Osteoblast (primary cell): ENCODE measurements around the gene MDM4. TPM values are rescaled to one million over a fixed set of nuclear protein-coding genes. Genes with fewer than 3 reads are reported as not detected.

ENCODE experiments used
- DNase-seq: peaks from one replicate; pipeline ENCODE4 v3.0.0; 2011; ENCODE audit warnings: low spot score, mixed read lengths; ENCODE audit not compliant: insufficient read length; ENCODE audit errors: missing footprints
- H2AFZ ChIP-seq: 2 replicates; pipeline ENCODE4 v1.6.0; 2011; ENCODE audit warnings: mild to moderate bottlenecking, low read length
- H3K27ac ChIP-seq: 2 replicates; pipeline ENCODE4 v1.5.1; 2011; ENCODE audit warnings: mild to moderate bottlenecking, low read depth, low read length, moderate library complexity
- H3K27me3 ChIP-seq: 2 replicates; pipeline ENCODE4 v1.6.0; 2012; ENCODE audit warnings: mild to moderate bottlenecking, control low read depth, inconsistent platforms, low read length, moderate library complexity; ENCODE audit not compliant: insufficient read depth
- H3K36me3 ChIP-seq: 2 replicates; pipeline ENCODE4 v1.5.1; 2011; ENCODE audit warnings: mild to moderate bottlenecking, low read length, control low read depth, moderate library complexity; ENCODE audit not compliant: insufficient read depth
- H3K4me1 ChIP-seq: 2 replicates; pipeline ENCODE4 v1.5.1; 2011; ENCODE audit warnings: mild to moderate bottlenecking, low read length, control low read depth, moderate library complexity; ENCODE audit not compliant: insufficient read depth
- H3K4me2 ChIP-seq: 2 replicates; pipeline ENCODE4 v1.6.0; 2011; ENCODE audit warnings: mild to moderate bottlenecking, low read length; ENCODE audit not compliant: insufficient read depth
- H3K4me3 ChIP-seq: fragments of 200-600 bp; sonication (generic); 3 replicates; pipeline ENCODE4 v1.5.1; 2012; ENCODE audit warnings: mild to moderate bottlenecking, low read length, inconsistent platforms; ENCODE audit not compliant: insufficient read depth
- H3K79me2 ChIP-seq: 2 replicates; pipeline ENCODE4 v1.6.0; 2012; ENCODE audit warnings: mild to moderate bottlenecking, low read length, control low read depth, inconsistent platforms; ENCODE audit not compliant: insufficient read depth
- H3K9me3 ChIP-seq: 2 replicates; pipeline ENCODE4 v1.5.1; 2011; ENCODE audit warnings: low read depth, low read length, control low read depth
- H4K20me1 ChIP-seq: 2 replicates; pipeline ENCODE4 v1.6.0; 2012; ENCODE audit warnings: mild to moderate bottlenecking, low read length, control low read depth; ENCODE audit not compliant: insufficient read depth
- CTCF ChIP-seq: IDR thresholded peaks from 2 replicates; pipeline ENCODE4 v1.5.1; 2011; ENCODE audit warnings: mild to moderate bottlenecking, low read depth, low read length, moderate library complexity; ENCODE audit errors: extremely low read depth
- total RNA-seq: library from RNA; depleted of rRNA; stranded (reverse); fragments of >200 nt; gene quantifications from 2 replicates; pipeline ENCODE4 v1.2.3, GENCODE V29; 2012

MDM4 gene
- 40.2 and 47.7 TPM in 2 replicates for total RNA-seq

GRCh38 chr1:204516180-204516879, at the start of gene MDM4:
Gene MDM4, plus strand, starts transcription at chr1:204516406. Its CDS starts 9,113 bp downstream, at chr1:204525519.
- Histone ChIP-seq H3K27me3 (no peaks in the 10 kb centered on the region), H2AFZ (peak within 1 kb of the TSS; percentile 98), H3K9me3 (no peaks in the 10 kb centered on the region), H3K4me1 (peaks cover 21% of the 10 kb centered on the region), H3K36me3 (peaks cover 15% of the 10 kb centered on the region), H3K27ac (peak within 1 kb of the TSS; percentile 88), H4K20me1 (peaks cover 24% of the 10 kb centered on the region), H3K79me2 (peaks cover 50% of the 10 kb centered on the region), H3K4me2 (peak within 1 kb of the TSS; percentile 85), H3K4me3 (peak within 1 kb of the TSS; percentile 100)
- peak; percentile 95 for DNase-seq
- TF ChIP-seq CTCF = no peak

- no peaks in the 10 kb centered on the region for H3K79me2 ChIP-seq
- no peak for DNase-seq
- H4K20me1 ChIP-seq = no peaks in the 10 kb centered on the region
- no peaks in the 10 kb centered on the region for H3K4me1 ChIP-seq
- H3K4me3 ChIP-seq = no peak overlapping the region
- H3K9me3 ChIP-seq = no peaks in the 10 kb centered on the region
- TF ChIP-seq CTCF = no peak
- peaks cover 44% of the 10 kb centered on the region for H3K27me3 ChIP-seq
- no peaks in the 10 kb centered on the region for H3K36me3 ChIP-seq
- no peak overlapping the region for H2AFZ ChIP-seq
- no peak overlapping the region for H3K27ac ChIP-seq
- H3K4me2 ChIP-seq = no peak overlapping the region
Observed at GRCh38 chr1:204466416-204467405, 49.5 kb upstream of the MDM4 start.

DNA sequence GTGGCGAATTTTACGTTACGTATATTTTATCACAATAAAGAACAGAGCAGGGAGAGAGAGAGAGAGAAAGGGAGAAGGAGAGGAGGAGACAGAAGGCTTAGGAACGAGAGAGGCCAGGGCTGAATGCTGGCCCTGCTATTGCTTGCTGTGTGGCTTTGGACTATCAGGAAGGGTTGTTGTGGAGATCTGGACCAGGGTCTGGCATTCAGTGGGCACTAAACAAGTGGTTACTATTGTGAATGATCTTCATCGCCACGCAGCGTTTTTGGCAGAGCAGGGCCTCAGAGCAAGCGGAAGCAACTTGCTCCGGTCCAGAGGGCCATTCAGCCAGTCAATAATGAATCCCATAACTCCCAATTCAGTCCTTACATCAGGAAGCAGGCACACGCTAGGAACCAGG, 48.0 kb upstream of the MDM4 start:
- H3K4me2 ChIP-seq = no peak overlapping the region
- DNase-seq = no peak
- H3K4me3 ChIP-seq = no peak overlapping the region
- H3K4me1 ChIP-seq = no peaks in the 10 kb centered on the region
- no peaks in the 10 kb centered on the region for H3K9me3 ChIP-seq
- no peaks in the 10 kb centered on the region for H3K79me2 ChIP-seq
- H3K27me3 ChIP-seq = peaks cover 46% of the 10 kb centered on the region
- H4K20me1 ChIP-seq = no peaks in the 10 kb centered on the region
- no peak overlapping the region for H2AFZ ChIP-seq
- no peak for TF ChIP-seq CTCF
- no peak overlapping the region for H3K27ac ChIP-seq
- H3K36me3 ChIP-seq = no peaks in the 10 kb centered on the region

GRCh38 chr1:204468766-204469302, 47.4 kb upstream of the MDM4 start:
- TF ChIP-seq CTCF = no peak
- Histone ChIP-seq H3K4me2 (no peak overlapping the region), H3K36me3 (no peaks in the 10 kb centered on the region), H3K9me3 (no peaks in the 10 kb centered on the region), H3K4me3 (no peak overlapping the region), H3K79me2 (no peaks in the 10 kb centered on the region), H2AFZ (no peak overlapping the region), H3K4me1 (no peaks in the 10 kb centered on the region), H4K20me1 (no peaks in the 10 kb centered on the region), H3K27me3 (peaks cover 50% of the 10 kb centered on the region), H3K27ac (no peak overlapping the region)
- DNase-seq = no peak
